ENCODE results near the gene S1PR1. TPM values are rescaled to one million over a fixed set of nuclear protein-coding genes. Genes with fewer than 3 reads are reported as not detected.

The S1PR1 gene
- polyA plus RNA-seq, 3 donors: 0.36 to 0.64 (median 0.43) TPM

DNA sequence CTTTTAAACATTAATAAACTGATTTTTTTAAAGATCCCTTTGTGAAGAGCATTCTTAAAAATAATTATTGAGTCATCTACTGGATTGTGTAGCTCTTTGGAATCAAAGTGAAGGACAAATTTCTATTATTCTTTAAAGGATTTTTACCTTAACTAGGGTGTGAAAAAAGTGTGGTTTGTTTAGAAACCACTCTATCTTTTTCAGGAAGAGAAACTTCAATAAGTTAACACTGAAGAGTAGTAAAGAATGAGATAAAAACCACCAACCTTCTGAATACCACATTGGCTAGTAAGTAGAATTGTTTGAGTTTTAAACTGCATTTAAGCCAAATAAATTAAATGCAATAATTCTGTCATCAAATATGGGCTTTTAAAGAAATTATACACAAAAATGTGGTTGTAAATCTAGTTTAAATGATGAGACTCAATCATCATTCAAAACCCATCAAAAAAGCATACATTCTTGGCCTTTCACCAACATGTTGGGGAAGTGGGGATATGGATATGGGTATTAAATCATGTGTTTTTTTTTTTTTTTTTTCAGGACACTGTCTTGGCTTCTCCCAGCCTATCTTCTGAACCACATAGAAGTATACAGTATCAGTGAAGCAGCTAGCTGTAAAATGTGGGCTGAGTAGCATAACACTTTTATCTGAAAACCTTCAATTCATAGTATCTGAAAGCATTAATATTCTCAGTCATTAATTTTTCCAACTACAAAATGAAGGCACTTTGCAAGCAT is 4.8 kb downstream of the S1PR1 start:
- no peak overlapping the region for H3K4me2 ChIP-seq (replicated peaks; ENCODE audit: extremely low read depth, low read length, poor library complexity, severe bottlenecking)
- peaks cover 23% of the 10 kb centered on the region for H3K4me1 Mint-ChIP-seq
- peaks cover 20 to 24% of the 10 kb centered on the region in 2 donors for H3K4me1 ChIP-seq (ENCODE audit: control insufficient read depth in 1 of 2, insufficient read depth in 2 of 2, low read length in 2 of 2)
- no peak for DNase-seq
- H3K36me3 Mint-ChIP-seq: peaks cover 4 to 11% of the 10 kb centered on the region in 2 donors
- no peaks in the 10 kb centered on the region for H3K9me3 ChIP-seq (replicated peaks in 1 of 2; ENCODE audit: control insufficient read depth in 1 of 2, insufficient read depth in 1 of 2, low read length in 2 of 2)
- H3K36me3 ChIP-seq (replicated peaks in 1 of 2; ENCODE audit: control insufficient read depth in 1 of 2, insufficient read depth in 2 of 2, low read length in 2 of 2): no peaks in the 10 kb centered on the region
- no peak overlapping the region for H3K27ac Mint-ChIP-seq
- intact Hi-C loops (cut with micrococcal nuclease): loop anchor here (5.0 to 10.0 kb wide), 2 partner anchors 217 to 324 kb away; partner anchors contain the start of gene DPH5 (in 1 of the 2)
- no peak overlapping the region for H3K27ac ChIP-seq (ENCODE audit: low read depth in 1 of 2, low read length in 2 of 2)
- no peaks in the 10 kb centered on the region for H4K20me1 ChIP-seq (ENCODE audit: insufficient read depth, low read length)
- TF ChIP-seq, protein P1, sequence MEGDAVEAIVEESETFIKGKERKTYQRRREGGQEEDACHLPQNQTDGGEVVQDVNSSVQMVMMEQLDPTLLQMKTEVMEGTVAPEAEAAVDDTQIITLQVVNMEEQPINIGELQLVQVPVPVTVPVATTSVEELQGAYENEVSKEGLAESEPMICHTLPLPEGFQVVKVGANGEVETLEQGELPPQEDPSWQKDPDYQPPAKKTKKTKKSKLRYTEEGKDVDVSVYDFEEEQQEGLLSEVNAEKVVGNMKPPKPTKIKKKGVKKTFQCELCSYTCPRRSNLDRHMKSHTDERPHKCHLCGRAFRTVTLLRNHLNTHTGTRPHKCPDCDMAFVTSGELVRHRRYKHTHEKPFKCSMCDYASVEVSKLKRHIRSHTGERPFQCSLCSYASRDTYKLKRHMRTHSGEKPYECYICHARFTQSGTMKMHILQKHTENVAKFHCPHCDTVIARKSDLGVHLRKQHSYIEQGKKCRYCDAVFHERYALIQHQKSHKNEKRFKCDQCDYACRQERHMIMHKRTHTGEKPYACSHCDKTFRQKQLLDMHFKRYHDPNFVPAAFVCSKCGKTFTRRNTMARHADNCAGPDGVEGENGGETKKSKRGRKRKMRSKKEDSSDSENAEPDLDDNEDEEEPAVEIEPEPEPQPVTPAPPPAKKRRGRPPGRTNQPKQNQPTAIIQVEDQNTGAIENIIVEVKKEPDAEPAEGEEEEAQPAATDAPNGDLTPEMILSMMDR (IDR thresholded peaks at IDR 0.05): no peak
- H3K79me2 ChIP-seq (ENCODE audit: insufficient read depth, low read length): no peaks in the 10 kb centered on the region
- H3K9ac ChIP-seq (ENCODE audit: insufficient read depth, low read length, poor library complexity, severe bottlenecking): no peak overlapping the region
- no peak overlapping the region for H3K4me3 ChIP-seq (replicated peaks in 1 of 3; ENCODE audit: low read depth in 2 of 3, low read length in 3 of 3)
- H3K27me3 ChIP-seq (ENCODE audit: control insufficient read depth in 2 of 2, insufficient read depth in 2 of 2, low read length in 2 of 2): peaks cover 13 to 16% of the 10 kb centered on the region in 2 donors
- no peak overlapping the region for H3K4me3 Mint-ChIP-seq
- peaks cover 0 to 6% (median 2%) of the 10 kb centered on the region in 7 donors for H3K9me3 Mint-ChIP-seq
- peaks cover 22 to 33% (median 30%) of the 10 kb centered on the region in 3 donors for H3K27me3 Mint-ChIP-seq (ENCODE audit: low read depth in 3 of 3)
- H2AFZ ChIP-seq (ENCODE audit: insufficient read depth, low read depth, low read length, poor library complexity, severe bottlenecking): no peak overlapping the region

DNA sequence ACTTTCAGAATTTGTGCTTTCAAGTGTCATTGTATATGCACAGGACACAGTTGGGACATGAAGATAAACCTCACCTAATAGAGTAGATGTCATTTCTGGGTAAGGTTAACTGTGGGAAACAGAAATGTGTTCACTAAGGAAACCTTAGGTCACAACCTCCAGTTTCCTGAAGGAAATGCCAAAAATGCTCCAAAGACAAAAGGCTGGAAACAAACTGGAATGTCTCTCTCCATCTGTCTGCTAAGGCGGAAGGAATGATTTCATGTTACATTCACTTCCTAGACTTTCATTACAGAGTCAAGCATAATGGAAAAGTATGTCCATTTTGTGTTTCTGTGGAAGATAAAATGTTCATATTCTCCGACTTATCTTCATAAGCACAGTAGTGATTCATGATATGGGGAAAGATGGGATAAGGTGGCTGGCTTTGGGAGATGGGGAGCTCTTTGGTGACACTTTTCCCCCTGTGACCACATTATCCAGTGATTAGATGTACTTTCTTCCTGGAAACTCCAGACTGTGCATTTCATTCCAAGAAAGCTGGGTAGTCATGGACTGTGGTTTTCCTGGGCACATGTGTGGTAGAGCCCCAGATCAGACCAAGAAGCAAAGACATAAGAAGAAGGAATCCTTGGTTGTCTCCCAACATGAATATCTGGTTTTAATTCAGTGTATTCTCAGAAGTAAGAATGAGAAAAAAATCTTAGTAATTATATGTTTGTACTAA is 5.7 kb downstream of the S1PR1 start:
- TF ChIP-seq, protein P1 (IDR thresholded peaks at IDR 0.05): no peak
- Mint-ChIP-seq H3K9me3 (peaks cover 0 to 3% (median under 1%) of the 10 kb centered on the region in 7 donors), H3K4me1 (peaks cover 15% of the 10 kb centered on the region), H3K27me3 (ENCODE audit: low read depth in 3 of 3) (peaks cover 14 to 24% (median 22%) of the 10 kb centered on the region in 3 donors), H3K27ac (no peak overlapping the region), H3K4me3 (no peak overlapping the region), H3K36me3 (peaks cover 0 to 6% of the 10 kb centered on the region in 2 donors)
- Histone ChIP-seq H2AFZ (ENCODE audit: insufficient read depth, low read depth, low read length, poor library complexity, severe bottlenecking) (no peak overlapping the region), H3K36me3 (replicated peaks in 1 of 2; ENCODE audit: control insufficient read depth in 1 of 2, insufficient read depth in 2 of 2, low read length in 2 of 2) (no peaks in the 10 kb centered on the region), H3K9me3 (replicated peaks in 1 of 2; ENCODE audit: control insufficient read depth in 1 of 2, insufficient read depth in 1 of 2, low read length in 2 of 2) (no peaks in the 10 kb centered on the region), H3K9ac (ENCODE audit: insufficient read depth, low read length, poor library complexity, severe bottlenecking) (no peak overlapping the region), H3K27me3 (ENCODE audit: control insufficient read depth in 2 of 2, insufficient read depth in 2 of 2, low read length in 2 of 2) (peaks cover 7% of the 10 kb centered on the region in 2 donors), H3K4me2 (replicated peaks; ENCODE audit: extremely low read depth, low read length, poor library complexity, severe bottlenecking) (no peak overlapping the region), H4K20me1 (ENCODE audit: insufficient read depth, low read length) (no peaks in the 10 kb centered on the region), H3K79me2 (ENCODE audit: insufficient read depth, low read length) (no peaks in the 10 kb centered on the region), H3K4me3 (replicated peaks in 1 of 3; ENCODE audit: low read depth in 2 of 3, low read length in 3 of 3) (no peak overlapping the region), H3K4me1 (ENCODE audit: control insufficient read depth in 1 of 2, insufficient read depth in 2 of 2, low read length in 2 of 2) (peaks cover 12 to 16% of the 10 kb centered on the region in 2 donors), H3K27ac (ENCODE audit: low read depth in 1 of 2, low read length in 2 of 2) (no peak overlapping the region)
- DNase-seq: no peak
- WGBS (ENCODE audit: insufficient coverage): no CpG with 5 or more reads among the region's 2 CpGs
- intact Hi-C loops (cut with micrococcal nuclease): loop anchor here (5.0 to 10.0 kb wide), 2 partner anchors 218 to 325 kb away; partner anchors contain the start of gene DPH5 (in 1 of the 2)
